ENCODE results near the gene LPCAT1.

The LPCAT1 gene

DNA sequence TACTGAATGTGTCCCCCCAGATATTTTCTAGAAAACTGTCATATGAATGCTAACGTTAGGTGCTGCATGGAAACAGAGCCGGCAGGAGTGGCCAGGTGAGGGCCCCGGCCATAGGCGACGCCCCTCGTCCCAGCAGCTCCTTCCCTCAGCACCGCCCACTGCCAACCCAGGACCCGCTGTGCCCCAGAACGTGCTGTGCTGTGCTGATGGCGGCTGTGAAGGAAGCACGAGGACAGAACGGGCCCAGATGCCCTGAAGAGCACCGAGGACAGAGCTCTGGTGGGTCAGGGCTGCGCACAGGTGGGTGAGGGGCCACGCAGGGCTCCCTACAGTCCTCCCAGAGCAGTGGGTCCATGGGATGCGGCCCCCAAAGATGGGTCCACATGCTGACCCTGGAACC, 30.3 kb downstream of the LPCAT1 start:
- no peak for DNase-seq

GRCh38 chr5:1492757-1493156, 31.0 kb downstream of the LPCAT1 start:
- DNase-seq, result no peak

DNA sequence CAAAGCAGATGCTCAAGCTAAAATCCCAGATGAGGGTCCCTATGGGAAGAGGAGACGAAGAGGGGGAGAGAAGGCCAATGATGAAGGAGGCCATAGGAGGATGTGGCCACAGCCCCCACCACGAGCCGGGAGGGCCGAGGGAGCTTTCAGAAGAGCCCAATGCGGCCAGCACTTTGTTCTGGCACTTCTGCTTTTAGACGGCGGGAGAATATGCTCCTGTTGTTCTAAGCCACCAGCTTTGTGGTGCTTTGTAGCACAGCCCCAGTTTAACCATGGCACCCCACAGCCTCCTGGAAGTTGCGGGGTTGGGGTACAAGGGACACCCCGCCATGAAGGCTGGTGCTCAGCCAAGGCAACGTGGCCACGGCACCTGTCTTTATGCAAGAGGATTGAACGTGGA, 33.4 kb downstream of the LPCAT1 start:
- no peak for DNase-seq

DNA sequence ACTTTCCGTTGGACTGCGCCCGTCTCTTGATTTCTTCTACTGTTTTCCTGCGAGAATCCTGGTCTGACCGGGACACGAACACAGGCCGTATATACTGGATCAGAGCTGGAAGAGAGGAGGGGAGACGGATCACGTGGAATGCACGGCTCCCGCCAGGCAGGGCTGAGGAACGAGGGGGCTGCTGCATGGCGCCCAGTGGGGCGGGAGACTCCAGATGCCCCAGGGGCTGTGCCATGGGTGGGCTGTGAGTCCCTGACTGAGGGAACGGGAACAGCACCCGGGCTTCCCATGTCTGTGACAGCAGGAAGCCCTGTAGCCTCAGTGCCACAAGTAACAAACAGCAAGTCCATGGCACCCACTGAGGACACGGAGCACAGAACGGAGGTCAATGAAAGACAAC, 34.0 kb downstream of the LPCAT1 start:
- no peak for DNase-seq

- DNase-seq, result peak in 1 of 2 donors; percentile 46
Observed at GRCh38 chr5:1488882-1489680, 34.7 kb downstream of the LPCAT1 start.

DNA sequence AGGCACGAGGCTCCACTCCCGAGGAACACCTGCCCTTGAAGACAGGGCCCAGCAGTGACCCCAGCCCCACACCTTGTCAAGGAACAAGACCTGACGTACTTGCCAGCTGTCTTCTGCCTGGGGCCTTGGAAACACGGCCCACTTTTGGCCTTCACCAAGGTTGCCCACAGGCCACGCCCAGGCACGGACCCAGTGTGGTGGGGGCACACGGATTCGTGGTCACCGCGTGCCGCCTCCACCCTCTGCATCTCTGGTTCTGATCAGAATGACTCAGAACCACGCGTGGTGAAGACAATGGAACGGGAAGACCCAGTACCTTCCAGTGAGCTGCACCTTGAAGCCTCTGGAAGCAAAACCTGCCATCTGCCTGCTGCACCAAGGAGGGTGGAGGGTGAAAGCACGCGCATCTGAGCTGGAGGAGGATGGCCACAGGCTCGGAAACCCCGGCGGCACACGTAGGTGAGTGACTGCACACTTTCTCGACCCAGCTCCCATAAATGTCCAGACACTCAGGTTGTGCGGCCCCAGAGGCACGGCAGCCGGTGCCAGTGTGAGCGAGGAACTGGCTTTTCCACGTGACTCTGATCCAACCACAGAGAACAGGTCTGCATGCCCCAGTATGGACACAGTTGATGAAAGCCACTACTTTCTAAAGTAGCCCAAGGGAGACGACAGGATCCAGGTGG, 36.5 kb downstream of the LPCAT1 start:
- no peak for DNase-seq

DNA sequence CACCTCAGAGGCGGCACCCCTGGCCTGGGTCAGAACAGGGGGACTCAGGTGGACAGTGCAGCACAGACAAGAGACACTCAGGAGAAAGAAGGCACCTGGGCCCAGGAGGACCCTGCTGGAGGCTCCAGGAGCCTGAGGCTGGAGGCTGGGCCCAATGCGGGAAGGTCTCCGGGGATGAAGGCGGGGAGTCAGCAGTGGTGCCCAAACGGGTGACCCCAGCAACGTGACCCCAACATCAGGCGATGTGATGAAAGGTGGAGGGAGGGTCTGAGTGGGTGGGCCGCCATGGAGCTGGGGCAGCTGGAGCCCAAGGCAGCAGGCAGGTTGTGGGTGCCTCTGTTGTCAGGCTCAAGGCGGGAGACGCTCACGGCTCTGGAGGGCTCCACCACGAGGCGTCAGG, 37.5 kb downstream of the LPCAT1 start:
- no peak for DNase-seq

- no peak for DNase-seq
Observed at GRCh38 chr5:1485579-1486118, 38.1 kb downstream of the LPCAT1 start.

DNA sequence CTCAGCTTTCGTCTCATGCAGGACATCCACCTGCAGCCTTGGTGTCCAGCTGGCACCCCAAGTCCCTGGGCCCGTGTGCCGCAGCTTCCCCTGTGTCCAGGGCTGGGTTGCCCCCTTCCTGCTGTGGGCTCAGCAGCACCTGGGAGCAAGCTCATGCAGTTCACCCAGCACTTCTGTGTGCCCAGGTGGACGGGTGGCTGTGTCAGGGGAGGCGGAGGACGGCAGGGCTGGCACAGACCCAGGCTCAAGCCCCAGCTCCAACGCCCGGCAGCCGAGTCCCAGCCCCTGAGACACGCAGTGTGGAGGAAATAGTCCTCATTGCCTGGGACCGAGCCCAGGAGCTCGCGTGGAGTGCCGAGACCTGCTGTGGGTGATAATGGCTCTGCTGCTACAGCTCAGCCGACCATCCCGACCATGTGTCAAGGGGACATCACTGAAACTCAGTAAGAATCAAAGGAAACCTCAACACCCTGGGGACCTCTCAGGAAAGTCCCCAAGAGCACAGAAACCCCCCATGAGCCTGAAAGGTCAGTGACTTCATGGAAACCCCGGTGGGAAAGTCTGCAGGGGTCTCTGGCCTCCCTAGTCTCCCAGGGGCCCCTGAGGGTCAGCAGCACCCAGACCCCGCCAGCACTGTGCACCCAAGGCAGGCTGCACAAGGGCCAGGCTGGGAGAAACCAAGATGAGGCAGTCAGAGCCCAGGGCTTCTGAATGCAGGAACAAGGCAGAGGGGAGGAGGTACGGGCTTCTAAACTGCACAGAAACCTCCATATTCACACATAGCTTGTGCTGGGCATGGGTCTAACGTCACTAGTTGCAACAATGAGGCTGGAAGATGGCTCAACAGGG, 38.8 kb downstream of the LPCAT1 start:
- DNase-seq, result peak in 1 of 2 donors; percentile 63

DNA sequence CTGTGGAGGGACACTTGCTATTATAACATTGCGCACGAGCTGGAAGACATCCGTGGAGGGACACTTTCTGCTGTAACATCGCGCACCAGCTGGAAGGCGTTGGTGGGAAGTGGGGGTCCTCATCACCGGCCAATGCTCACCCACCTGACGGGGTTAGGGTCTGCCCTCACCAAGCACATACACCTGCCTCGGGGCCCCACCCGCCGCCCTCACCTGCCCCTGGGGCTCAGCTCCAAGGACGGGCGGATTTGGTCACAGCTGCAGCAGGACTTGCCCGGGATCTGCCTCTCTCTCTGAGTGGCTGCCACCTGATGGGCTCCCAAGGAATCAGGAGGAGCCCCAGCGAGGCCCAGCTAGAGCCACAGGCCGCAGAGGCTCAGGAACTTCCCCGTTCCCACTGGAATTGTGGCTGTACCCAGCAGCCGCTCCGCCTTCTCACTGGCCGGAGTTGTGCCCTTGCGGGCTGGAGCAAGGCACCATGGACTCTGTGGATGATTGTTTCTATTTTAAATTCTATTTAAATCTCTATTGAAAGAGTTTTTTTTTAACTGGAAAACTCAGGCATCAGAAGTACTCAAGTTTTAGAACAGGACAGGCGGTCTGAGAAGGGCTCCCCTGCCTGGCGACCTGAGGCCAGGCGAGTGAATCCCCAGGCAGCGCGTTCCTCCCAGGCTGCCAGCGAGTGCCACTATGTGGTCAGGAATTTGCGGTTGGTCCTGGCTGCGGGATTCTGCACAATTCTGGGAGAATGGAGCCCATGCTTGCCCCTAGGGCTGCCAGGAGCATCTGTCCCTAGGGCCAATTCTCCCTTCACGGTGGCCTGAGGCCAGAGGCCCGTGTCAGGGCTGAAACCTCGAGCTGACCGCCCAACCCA, 39.7 kb downstream of the LPCAT1 start:
- DNase-seq, result no peak

- DNase-seq, result no peak
Observed at GRCh38 chr5:1483064-1483463, 40.7 kb downstream of the LPCAT1 start.

GRCh38 chr5:1481959-1482331, 41.8 kb downstream of the LPCAT1 start:
- no peak for DNase-seq

- no peak for DNase-seq
Observed at GRCh38 chr5:1481266-1481958, 42.3 kb downstream of the LPCAT1 start.

GRCh38 chr5:1480806-1481205, 43.0 kb downstream of the LPCAT1 start:
- DNase-seq, result no peak

DNA sequence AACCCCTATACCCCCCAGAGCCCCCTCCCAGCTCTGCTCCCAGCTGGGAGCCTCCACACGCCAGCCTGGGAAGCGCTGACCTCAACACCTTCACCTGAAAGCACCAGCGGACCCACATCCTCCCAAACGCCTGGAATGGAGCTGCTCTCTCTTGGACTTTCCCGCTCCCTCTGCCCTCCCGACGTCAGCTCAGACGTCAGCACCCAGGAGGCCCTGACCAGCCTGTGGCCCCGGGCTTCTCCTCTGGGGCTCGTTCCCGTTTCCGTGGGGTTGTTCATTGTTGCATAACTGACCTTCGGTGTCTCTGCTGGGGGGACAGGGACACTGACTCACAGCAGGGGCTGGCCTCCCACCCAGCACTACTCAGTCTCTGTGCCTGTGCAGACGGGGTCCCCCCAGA, 43.5 kb downstream of the LPCAT1 start:
- peak in 1 of 2 donors; percentile 84 for DNase-seq

DNA sequence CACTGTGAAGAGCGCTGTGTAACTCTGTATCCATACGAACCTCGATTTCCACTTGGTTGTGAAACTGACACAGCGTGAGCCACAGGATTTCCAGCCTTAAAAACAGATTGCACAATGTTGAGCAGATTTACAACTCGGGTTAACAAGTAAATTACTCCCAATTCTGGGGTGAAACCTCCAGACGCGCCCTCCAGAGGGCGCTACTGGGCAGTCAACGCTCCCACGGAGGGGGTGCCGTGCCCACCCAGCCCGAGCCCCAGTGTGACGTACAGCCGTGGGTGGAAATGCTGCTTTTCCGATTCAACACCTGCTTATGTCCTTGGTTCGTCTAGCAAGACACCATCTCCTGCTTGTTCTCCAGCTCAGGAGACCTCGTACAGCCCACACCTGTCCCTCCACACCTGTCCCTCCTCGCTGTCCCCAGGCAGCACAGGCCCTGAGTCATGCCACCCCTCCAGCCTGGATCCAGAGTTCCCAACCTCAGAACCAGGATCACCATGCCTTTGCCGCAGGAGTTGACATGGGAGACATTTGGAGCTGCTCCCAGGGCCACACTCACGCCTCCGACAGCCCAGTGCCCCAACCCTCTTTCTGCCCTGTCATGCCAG, 44.1 kb downstream of the LPCAT1 start:
- peak; percentile 50 to 79 for DNase-seq

DNA sequence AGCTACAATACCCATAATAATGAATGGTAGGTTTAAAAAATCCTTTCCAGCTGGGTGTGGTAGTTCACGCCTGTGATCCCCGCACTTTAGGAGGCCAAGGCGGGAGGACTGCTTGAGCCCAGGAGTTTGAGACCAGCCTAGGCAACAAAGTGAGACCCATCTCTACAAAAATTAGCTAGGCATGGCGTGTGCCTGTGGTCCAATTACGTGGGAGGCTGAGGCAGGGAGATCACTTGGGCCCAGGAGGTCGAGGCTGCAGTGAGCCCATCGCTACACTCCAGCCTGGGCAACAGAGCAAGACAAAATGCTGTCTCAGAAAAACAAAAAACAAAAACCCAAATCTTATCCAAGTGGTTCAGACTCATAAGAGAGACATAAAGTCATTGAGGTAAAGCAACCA, 44.7 kb downstream of the LPCAT1 start:
- no peak for DNase-seq

GRCh38 chr5:1478271-1479035, 45.3 kb downstream of the LPCAT1 start:
- no peak for DNase-seq

DNA sequence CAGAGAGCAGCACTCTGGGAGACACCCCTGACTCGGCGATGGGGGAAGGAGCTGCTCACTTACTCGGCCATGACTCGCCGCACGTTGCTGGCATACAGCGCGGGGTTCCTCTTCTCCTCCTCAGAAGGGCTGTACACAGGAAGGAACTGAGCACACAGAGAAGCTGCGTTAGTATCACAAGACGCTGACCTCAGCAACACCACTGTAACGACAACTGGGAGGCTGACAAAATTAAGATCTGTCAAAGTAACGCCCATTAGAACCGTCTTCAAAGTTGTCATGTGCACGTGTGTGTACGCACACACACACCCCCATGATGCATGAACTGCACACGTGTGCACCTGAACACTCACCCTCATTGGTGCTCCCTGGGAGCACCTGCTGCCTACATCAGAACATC, 46.4 kb downstream of the LPCAT1 start:
- DNase-seq, result peak in 1 of 2 donors; percentile 83

DNA sequence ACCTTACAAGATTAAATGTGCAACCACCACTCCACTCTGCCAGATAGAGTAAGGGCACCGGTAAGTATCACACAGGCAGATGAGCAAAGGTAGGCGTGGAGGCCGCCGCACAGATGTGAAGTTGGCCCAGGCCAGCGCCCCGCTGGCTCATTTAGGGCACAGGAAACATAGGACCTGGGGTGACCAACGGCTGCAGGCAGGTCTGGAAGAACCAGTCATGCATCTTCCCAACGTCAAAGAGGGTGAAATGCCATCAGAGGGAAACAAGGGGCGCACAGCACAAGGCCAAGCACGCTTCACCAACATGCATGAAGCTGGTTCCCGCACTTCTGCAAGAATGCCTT, 46.8 kb downstream of the LPCAT1 start:
- no peak for DNase-seq
